NB4 (cell line): ENCODE measurements around the gene BRF1.

ENCODE experiments used
- CTCF ChIP-seq: IDR thresholded peaks from one replicate; pipeline ENCODE4 v1.5.1; 2012; ENCODE audit warnings: low read depth, low read length
- MAX ChIP-seq: IDR thresholded peaks from 2 replicates; pipeline ENCODE4 v1.6.1; 2011; ENCODE audit warnings: low read depth, low read length
- MYC ChIP-seq: IDR thresholded peaks from 2 replicates; pipeline ENCODE4 v1.6.1; 2011; ENCODE audit warnings: low read depth, low read length

GRCh38 chr14:105223770-105224544, 76.8 kb downstream of the BRF1 start:
- TF ChIP-seq MYC (no peak), CTCF (no peak), MAX (no peak)
